T-cell (primary cell): ENCODE data around the gene SOX6. TPM values are rescaled to one million over a fixed set of nuclear protein-coding genes. Genes with fewer than 3 reads are reported as not detected.

Experiments used
- ATAC-seq, 4 experiments: fragments of 200-7000 bp in 3 of 4; fragments of 150-1000 bp in 1 of 4; cut with Tn5 transposase; replicated peaks in 1 of 4; 1 replicate in 3 of 4; 2 replicates in 1 of 4; pipeline ENCODE4 v1.10.0; 2021; ENCODE audit warnings: moderate library complexity in 3 of 4, mild to moderate bottlenecking in 2 of 4, moderate number of reproducible peaks in 1 of 4
- CTCF ChIA-PET, 2 donors: fragments of 300-600 bp; sonication (Branson Sonifier 250); formaldehyde crosslinking; loops; one replicate each; lab custom pipeline; 2022; ENCODE audit warnings: antibody characterized with exemption in 2 of 2; lab: Charles Lee
- POLR2A ChIA-PET, 2 donors: fragments of 300-600 bp; sonication (Branson Sonifier 250); formaldehyde crosslinking; loops; one replicate each; lab custom pipeline; 2022; ENCODE audit warnings: antibody characterized with exemption in 2 of 2; lab: Charles Lee
- DNase-seq, 35 experiments: peaks; one replicate each; pipeline versions ENCODE4 v3.0.0 to v3.0.0-alpha.2; 2013 to 2023
- H3K27ac ChIP-seq: one replicate; pipeline ENCODE4 v1.5.1; 2013; ENCODE audit warnings: low read length
- H3K27me3 ChIP-seq, 2 experiments: replicated peaks in 1 of 2; 1 replicate in 1 of 2; 2 replicates in 1 of 2; pipeline versions ENCODE4 v1.6.1 to v1.7.0; 2013; ENCODE audit warnings: low read length in 1 of 2, mixed read lengths in 1 of 2; ENCODE audit not compliant: control insufficient read depth in 2 of 2, insufficient read depth in 2 of 2; ENCODE audit errors: extremely low read depth in 1 of 2
- H3K36me3 ChIP-seq, 2 donors: 1 replicate in 1 of 2; 2 replicates in 1 of 2; pipeline versions ENCODE4 v1.6.1 to v1.7.0; 2013; ENCODE audit warnings: low read length in 1 of 2; ENCODE audit not compliant: control insufficient read depth in 2 of 2, insufficient read depth in 1 of 2; ENCODE audit errors: extremely low read depth in 1 of 2
- H3K4me1 ChIP-seq, 2 experiments: 1 replicate in 1 of 2; 2 replicates in 1 of 2; pipeline versions ENCODE4 v1.6.1 to v1.7.0; 2013; ENCODE audit warnings: low read length in 2 of 2, mixed read lengths in 1 of 2; ENCODE audit not compliant: insufficient read depth in 2 of 2, control insufficient read depth in 1 of 2; ENCODE audit errors: extremely low read depth in 1 of 2
- H3K4me3 ChIP-seq, 2 donors: 1 replicate in 1 of 2; 2 replicates in 1 of 2; pipeline versions ENCODE4 v1.5.1 to v1.7.0; 2013; ENCODE audit warnings: mild to moderate bottlenecking in 2 of 2, low read length in 1 of 2, moderate library complexity in 1 of 2; ENCODE audit not compliant: control insufficient read depth in 1 of 2; ENCODE audit errors: extremely low read depth in 1 of 2
- H3K9me3 ChIP-seq: 2 replicates; pipeline ENCODE4 v1.7.0; 2013
- H3K27ac Mint-ChIP-seq, 2 donors: one replicate each; pipeline ENCODE4 v1.8.0; 2020 to 2021; ENCODE audit warnings: mild to moderate bottlenecking in 2 of 2, mixed read lengths in 2 of 2
- H3K27me3 Mint-ChIP-seq, 2 donors: one replicate each; pipeline ENCODE4 v1.8.0; 2021 to 2022; ENCODE audit warnings: mixed read lengths in 2 of 2
- H3K36me3 Mint-ChIP-seq: one replicate; pipeline ENCODE4 v1.8.0; 2021; ENCODE audit warnings: mixed read lengths
- H3K4me1 Mint-ChIP-seq, 3 donors: one replicate each; pipeline ENCODE4 v1.8.0; 2020 to 2022; ENCODE audit warnings: mixed read lengths in 3 of 3, mild to moderate bottlenecking in 1 of 3
- H3K4me3 Mint-ChIP-seq, 3 donors: one replicate each; pipeline ENCODE4 v1.8.0; 2020 to 2022; ENCODE audit warnings: mild to moderate bottlenecking in 3 of 3, mixed read lengths in 3 of 3, moderate library complexity in 3 of 3
- H3K9me3 Mint-ChIP-seq, 3 donors: one replicate each; pipeline ENCODE4 v1.8.0; 2020 to 2022; ENCODE audit warnings: mixed read lengths in 3 of 3
- WGBS: methylation state at CpG from one replicate; pipeline ENCODE4 v1.1.5; 2013; ENCODE audit warnings: missing lambda C conversion rate; ENCODE audit not compliant: insufficient coverage; 5-methylcytosine and 5-hydroxymethylcytosine counted together
- total RNA-seq, 35 experiments: library from RNA in 6 of 35; stranded (reverse) in 6 of 35; fragments of 120-200 nt in 1 of 35; gene quantifications; one replicate each; pipeline versions ENCODE4 v1.2.1 to v1.2.4 and lab custom pipeline; 2013 to 2026

SOX6 gene
- total RNA-seq, 5 donors from 2014 or later (not counting 1 experiment from before 2014, with no cell fraction given): 0.16 TPM; not detected in 4

DNA sequence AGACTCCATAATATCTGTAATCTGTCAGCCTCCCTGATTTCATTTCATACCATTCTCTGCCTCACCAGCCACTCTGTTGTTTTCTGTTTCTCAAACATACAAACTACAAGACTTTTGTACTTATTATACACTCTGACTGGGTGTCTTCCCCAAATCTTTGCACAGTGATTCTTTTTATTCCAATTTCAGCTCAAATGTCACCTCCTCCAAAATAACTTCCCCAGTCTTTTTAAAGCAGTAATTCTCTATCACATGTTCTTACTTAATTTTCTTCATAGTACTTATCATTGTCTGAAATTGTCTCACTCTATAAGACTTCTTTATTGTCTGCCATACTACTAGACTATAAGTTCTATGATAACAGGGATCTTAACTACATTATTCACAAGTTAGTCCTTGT lies 19.6 kb downstream of the SOX6 start:
- H3K4me3 Mint-ChIP-seq: no peak overlapping the region
- H3K27me3 ChIP-seq: no peaks in the 10 kb centered on the region
- DNase-seq (no peak), ATAC-seq (no peak)
- peaks cover 0 to 15% (median 9%) of the 10 kb centered on the region in 3 donors for H3K9me3 Mint-ChIP-seq
- no peaks in the 10 kb centered on the region for H3K27me3 Mint-ChIP-seq
- POLR2A ChIA-PET: no interaction called here
- H3K27ac Mint-ChIP-seq: no peak overlapping the region
- H3K4me3 ChIP-seq: no peak overlapping the region
- no peaks in the 10 kb centered on the region for H3K36me3 ChIP-seq
- CTCF ChIA-PET: no interaction called here
- H3K4me1 ChIP-seq: no peaks in the 10 kb centered on the region
- no peaks in the 10 kb centered on the region for H3K4me1 Mint-ChIP-seq
- H3K36me3 Mint-ChIP-seq: no peaks in the 10 kb centered on the region
- H3K9me3 ChIP-seq: no peaks in the 10 kb centered on the region
- no peak overlapping the region for H3K27ac ChIP-seq

DNA sequence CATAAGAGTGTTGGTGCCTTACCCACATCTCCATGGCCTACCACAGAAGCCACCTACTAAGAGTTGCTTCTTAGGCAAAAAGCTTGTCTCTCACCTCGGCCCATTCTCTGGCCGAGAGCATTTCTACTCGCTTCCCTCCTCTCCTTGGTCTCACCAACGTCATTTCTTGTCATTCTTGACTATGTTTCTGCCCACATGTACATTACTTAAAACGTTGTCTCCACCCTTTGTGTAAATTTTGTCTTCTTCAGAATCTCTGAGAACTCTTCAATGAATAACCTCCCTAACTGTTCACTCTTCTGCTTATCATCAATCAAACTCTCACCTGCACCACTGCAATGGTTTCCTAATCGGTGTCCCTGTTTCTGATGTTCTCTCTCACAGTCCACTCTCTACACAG lies 20.1 kb downstream of the SOX6 start:
- Histone ChIP-seq H3K27me3 (no peaks in the 10 kb centered on the region), H3K4me1 (no peaks in the 10 kb centered on the region), H3K36me3 (no peaks in the 10 kb centered on the region), H3K27ac (no peak overlapping the region), H3K9me3 (no peaks in the 10 kb centered on the region), H3K4me3 (no peak overlapping the region)
- no peak overlapping the region for H3K4me3 Mint-ChIP-seq
- H3K27me3 Mint-ChIP-seq: no peaks in the 10 kb centered on the region
- WGBS: 72% methylated on average over 6 of the region's 6 CpGs
- H3K36me3 Mint-ChIP-seq: no peaks in the 10 kb centered on the region
- H3K4me1 Mint-ChIP-seq: no peaks in the 10 kb centered on the region
- peaks cover 0 to 18% (median 9%) of the 10 kb centered on the region in 3 donors for H3K9me3 Mint-ChIP-seq
- ChIA-PET CTCF (no interaction called here), POLR2A (no interaction called here)
- DNase-seq: no peak
- no peak overlapping the region for H3K27ac Mint-ChIP-seq
- no peak for ATAC-seq

DNA sequence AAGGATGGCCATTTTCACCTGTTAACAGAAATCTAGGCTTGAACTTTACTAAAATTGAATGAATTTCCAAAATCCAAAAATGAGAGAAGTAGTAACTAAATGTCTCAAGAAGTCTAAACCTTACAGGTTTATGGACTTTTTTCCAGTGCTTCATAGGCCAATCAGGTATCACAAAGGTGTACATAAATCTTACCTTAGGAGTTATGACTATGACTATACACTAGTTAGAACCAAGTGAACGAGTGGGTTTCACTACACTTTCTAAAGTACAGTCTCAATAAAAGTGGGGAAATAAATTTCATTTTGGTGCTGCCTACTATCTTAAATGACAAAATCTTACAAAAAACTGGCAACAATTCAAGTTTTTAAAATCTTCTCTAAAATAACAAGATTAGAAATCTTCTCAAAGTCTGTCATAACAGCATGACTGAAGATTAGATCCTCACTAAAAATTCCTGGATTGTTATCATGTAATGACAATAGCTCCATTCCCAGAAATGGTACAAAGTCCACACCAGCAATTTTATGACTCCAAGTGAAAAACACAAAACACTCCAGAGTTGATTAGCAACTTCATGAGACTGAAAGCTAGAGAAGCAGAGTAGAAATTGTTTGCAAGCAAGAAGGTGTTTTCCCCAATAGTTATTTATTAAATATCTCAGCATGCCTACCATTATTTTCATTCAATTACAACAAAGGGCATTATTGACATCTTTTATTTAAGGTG lies 20.9 kb downstream of the SOX6 start:
- Mint-ChIP-seq H3K9me3 (peaks cover 0 to 18% (median 9%) of the 10 kb centered on the region in 3 donors), H3K4me1 (no peaks in the 10 kb centered on the region), H3K27ac (no peak overlapping the region), H3K27me3 (no peaks in the 10 kb centered on the region), H3K4me3 (no peak overlapping the region), H3K36me3 (no peaks in the 10 kb centered on the region)
- ChIA-PET POLR2A (no interaction called here), CTCF (no interaction called here)
- DNase-seq (no peak), ATAC-seq (no peak)
- H3K4me1 ChIP-seq: no peaks in the 10 kb centered on the region
- no peaks in the 10 kb centered on the region for H3K27me3 ChIP-seq
- H3K27ac ChIP-seq: no peak overlapping the region
- no peak overlapping the region for H3K4me3 ChIP-seq
- WGBS: no CpG with 5 or more reads among the region's 1 CpG
- no peaks in the 10 kb centered on the region for H3K9me3 ChIP-seq
- no peaks in the 10 kb centered on the region for H3K36me3 ChIP-seq

DNA sequence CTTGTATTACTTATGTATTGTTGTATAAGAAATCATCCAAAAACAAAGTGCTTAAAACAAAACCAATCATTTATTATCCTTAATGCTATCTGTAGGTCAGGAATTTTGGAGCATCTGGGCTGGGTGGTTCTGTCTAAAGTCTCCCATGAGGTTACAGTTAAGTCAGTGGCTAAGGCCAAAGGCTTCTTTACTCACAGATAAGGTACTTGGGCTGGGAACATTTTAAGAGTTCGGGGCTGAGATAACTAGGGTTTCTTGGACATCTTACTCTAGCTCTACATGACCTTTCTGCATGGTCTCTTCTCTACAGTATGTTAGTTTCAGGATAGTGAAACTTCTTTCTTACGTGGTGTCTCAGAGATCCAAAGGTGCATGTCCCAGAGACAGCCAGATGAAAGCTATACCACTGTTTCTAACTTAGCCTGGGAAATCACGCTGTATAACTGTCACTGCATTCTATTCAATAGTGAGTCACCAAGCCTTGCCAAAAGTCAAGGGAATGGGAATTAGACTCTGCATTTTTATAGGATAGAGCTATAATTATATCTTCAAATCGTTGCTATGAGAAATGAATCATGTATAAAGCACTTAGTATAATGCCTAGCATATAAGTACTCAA lies 29.6 kb downstream of the SOX6 start:
- Histone ChIP-seq H3K27me3 (no peaks in the 10 kb centered on the region), H3K27ac (no peak overlapping the region), H3K4me1 (no peaks in the 10 kb centered on the region), H3K36me3 (no peaks in the 10 kb centered on the region), H3K9me3 (no peaks in the 10 kb centered on the region), H3K4me3 (no peak overlapping the region)
- H3K9me3 Mint-ChIP-seq: peaks cover 0 to 15% (median 6%) of the 10 kb centered on the region in 3 donors
- H3K4me3 Mint-ChIP-seq: no peak overlapping the region
- WGBS: 40% methylated on average over 1 of the region's 4 CpGs
- H3K4me1 Mint-ChIP-seq: no peaks in the 10 kb centered on the region
- no peak overlapping the region for H3K27ac Mint-ChIP-seq
- DNase-seq (no peak), ATAC-seq (no peak)
- no peaks in the 10 kb centered on the region for H3K27me3 Mint-ChIP-seq
- ChIA-PET POLR2A (no interaction called here), CTCF (no interaction called here)
- no peaks in the 10 kb centered on the region for H3K36me3 Mint-ChIP-seq

DNA sequence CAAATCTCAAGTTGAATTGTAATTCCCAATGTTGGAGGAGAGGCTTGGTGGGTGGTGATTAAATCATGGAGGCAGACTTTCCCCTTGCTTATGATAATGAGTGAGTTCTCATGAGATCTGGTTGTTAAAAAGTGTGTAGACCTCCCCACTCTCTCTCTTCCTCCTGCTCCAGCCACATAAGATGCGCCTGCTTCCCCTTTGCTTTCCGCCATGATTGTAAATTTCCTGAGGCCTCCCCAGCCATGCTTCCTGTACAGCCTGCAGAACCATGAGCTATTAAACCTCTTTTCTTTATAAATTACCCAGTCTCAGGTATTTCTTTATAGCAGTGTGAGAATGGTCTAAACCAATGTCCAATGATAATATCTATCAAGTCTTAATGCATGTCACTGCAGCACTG lies 34.2 kb downstream of the SOX6 start:
- Mint-ChIP-seq H3K27ac (no peak overlapping the region), H3K4me3 (no peak overlapping the region), H3K9me3 (peaks cover 0 to 8% (median 5%) of the 10 kb centered on the region in 3 donors), H3K4me1 (no peaks in the 10 kb centered on the region), H3K36me3 (no peaks in the 10 kb centered on the region), H3K27me3 (no peaks in the 10 kb centered on the region)
- Histone ChIP-seq H3K27ac (no peak overlapping the region), H3K27me3 (no peaks in the 10 kb centered on the region), H3K36me3 (no peaks in the 10 kb centered on the region), H3K4me1 (no peaks in the 10 kb centered on the region), H3K9me3 (no peaks in the 10 kb centered on the region), H3K4me3 (no peak overlapping the region)
- no CpG with 5 or more reads among the region's 2 CpGs for WGBS
- CTCF ChIA-PET: no interaction called here
- POLR2A ChIA-PET: no interaction called here
- DNase-seq: no peak
- no peak for ATAC-seq

DNA sequence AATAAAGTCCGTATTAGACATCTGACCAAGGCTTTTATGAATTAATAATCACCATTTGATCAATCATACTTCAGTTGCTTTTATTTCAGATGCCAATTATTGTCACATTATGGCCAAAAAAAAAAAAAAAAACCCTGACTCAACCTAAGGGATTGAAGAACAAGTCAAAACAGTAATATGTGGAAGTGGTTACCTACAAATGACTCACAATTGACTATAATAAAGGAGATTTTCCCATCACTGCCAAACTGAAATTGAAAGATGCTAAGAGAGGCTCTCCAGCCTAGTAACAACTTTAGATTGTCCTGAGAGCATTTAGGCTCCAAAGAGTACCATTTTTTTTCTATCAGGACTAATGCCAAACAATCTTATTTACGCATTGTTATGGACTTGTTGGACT lies 35.2 kb downstream of the SOX6 start:
- H3K27ac Mint-ChIP-seq: no peak overlapping the region
- no peak for DNase-seq
- no peaks in the 10 kb centered on the region for H3K9me3 ChIP-seq
- no peak overlapping the region for H3K4me3 ChIP-seq
- ChIA-PET POLR2A (no interaction called here), CTCF (no interaction called here)
- H3K27me3 ChIP-seq: no peaks in the 10 kb centered on the region
- no peaks in the 10 kb centered on the region for H3K27me3 Mint-ChIP-seq
- H3K4me1 ChIP-seq: no peaks in the 10 kb centered on the region
- no peak overlapping the region for H3K27ac ChIP-seq
- WGBS: no CpG with 5 or more reads among the region's 2 CpGs
- H3K4me1 Mint-ChIP-seq: no peaks in the 10 kb centered on the region
- peaks cover 0 to 8% (median 5%) of the 10 kb centered on the region in 3 donors for H3K9me3 Mint-ChIP-seq
- H3K4me3 Mint-ChIP-seq: no peak overlapping the region
- ATAC-seq: no peak
- H3K36me3 ChIP-seq: no peaks in the 10 kb centered on the region
- no peaks in the 10 kb centered on the region for H3K36me3 Mint-ChIP-seq
